ENCODE results near the gene CHN1.

CHN1 gene

DNA sequence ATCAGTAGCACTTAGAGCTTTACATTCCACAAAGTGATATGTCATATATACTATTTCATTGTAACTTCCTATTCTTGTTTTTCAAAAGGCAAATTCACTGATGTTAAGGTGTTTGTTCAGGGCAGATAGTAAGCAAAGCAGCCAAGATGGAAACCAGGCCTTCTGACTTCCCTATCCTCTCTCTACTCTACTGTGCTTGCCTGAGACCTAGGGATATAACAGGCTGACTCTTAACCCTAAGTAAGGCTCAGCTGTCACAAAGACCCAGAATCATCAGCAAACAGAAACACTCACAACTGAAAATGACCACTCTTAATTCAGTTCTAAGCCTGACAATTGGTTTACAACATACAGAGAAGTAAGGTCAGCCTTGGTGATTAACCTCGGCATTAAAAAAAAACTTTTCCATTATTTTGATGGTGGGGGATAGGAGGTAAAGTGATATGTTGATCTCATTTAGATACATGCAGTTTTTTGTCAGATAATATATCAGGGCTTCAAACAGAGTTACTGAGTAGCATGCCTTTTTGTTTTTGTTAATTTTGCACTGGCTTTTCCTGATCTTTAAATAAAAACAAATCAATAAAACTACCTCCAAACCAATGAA lies 145.5 kb downstream of the CHN1 start:
- no peak for DNase-seq

DNA sequence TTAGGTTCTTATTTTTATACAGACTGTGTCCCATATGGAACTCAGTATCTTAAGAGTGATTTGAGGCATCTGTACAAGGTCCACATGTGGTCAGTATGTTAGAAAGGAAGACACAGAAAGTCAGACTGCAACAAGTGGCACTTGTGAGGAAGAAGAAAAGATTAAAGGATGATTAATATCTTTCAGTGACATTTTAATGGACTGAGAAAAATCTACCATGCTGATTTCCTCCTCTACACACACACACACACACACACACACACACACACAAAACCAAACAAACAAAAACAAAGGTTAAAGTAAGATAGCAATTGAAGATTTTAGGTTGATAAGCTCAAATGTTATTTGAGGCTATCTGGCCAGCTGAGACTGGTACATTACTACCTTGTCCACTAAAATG lies 146.4 kb downstream of the CHN1 start:
- DNase-seq = no peak

DNA sequence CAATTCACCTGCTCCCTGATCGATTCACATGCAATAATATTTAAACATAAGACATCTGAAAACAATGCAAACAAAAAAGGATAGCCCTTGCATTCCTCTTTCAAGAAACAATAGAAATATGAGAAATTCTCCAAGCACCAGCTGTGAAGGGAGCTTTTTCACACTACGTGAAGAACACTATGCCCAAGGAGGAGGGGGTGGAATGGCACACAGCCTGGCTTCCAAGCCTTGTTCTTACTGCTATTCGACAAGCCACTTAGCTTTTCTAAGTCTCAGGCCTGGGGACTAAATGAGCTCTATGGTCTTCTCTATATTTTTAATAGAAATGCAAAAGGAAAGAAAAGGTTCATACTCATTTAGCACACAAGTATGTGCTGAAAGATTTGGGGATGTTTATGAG lies 148.7 kb downstream of the CHN1 start:
- DNase-seq = no peak

DNA sequence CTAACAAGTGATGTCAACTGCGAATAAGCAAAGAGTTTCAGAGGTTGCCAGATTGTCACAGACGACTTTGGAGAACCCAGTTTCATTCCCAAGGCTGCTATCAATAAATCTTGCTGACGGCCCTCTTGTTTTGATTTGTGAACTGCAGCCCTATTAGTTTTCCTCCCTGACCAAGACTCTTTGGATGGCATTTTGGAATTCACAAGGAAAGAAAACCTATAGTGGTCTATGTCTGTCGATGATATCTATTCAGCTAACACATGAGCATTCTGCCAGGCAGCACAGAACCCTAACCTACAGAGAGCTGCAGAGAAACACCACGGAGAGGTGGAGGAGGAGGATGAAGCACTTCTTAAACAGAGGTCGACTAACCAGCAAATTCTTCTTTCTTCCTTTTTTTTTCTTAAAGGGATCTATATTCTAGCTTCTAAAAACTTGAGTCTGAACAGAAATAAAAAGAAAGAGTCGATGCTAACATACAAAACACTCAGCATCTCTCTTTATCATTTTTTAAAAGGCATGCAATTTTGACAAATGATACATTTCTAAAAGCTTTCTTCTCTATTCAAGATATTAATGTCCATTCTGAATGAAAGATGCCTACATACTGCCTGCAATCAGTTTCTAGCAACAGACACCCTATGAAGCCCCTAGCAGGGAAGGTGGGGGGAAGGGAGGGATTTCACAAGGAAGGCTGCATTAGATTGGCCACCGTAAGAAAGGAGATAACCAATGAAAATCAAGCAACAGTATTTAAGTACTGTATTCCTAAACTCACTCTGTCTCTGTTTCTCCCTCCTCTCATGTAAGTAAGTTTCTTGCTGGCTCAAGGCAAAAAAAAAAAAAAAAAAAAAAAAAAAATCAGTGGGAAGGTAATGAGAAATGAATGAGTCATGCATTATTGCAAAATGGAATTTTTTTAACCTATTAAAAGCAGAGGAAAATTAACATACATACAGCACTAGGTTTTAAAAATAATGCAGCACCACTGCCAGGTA lies 157.9 kb downstream of the CHN1 start:
- peak; percentile 34 for DNase-seq

DNA sequence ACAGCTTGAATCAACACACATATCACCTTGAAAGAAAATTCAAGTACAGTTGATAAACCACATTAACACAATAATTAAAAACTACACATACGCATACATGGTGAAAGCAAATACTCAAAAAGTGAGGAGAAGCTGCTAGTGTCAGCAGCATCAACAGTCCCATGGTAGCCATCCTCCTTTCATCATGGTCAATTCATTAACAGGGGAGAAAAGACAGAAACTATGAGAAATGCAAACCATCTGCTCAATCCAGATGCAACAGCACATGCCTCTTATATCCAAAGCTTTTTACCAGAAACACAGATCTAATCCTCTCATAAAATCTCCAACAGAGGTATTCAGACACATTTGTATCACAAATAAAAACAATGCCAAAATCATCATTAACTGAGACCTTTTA lies 159.0 kb downstream of the CHN1 start:
- DNase-seq = no peak

DNA sequence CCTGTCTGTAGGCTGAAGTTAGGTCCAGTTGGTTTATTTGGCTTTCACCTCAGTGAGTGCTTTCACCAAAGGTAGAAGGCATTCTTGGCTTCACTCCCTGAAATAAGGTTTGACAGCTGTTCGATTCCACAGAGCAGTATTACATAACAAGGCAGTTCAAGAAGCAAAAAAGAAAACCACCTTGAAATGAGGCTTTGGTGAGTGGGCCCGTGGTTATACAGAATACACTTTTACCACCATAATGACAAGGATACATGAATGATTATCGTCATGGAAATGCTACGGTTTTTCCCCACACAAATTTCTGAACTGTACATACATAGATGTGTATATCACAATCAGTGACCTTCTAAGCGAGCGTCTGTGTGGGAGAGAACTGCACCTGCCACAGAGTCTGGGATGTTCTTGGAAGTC lies 160.9 kb downstream of the CHN1 start:
- no peak for DNase-seq

DNA sequence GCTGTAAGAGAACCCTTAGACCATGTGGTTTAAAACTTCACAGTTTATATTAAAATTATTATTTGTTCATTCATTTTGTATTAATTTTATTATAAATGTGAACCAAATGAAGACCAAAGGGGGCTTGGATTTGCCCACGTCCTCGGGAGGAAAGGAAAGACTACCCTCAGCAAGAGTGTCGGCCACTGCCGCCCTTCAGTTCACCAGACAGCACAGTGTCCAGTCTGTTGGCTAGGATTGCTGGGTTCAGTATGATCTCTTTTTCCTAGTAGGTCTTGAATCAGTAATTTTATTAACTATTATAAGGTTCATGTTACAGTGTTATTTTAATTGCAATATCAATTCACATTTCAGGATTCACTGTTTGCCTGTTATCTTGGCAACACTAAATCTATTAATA lies 162.7 kb downstream of the CHN1 start:
- no peak for DNase-seq

DNA sequence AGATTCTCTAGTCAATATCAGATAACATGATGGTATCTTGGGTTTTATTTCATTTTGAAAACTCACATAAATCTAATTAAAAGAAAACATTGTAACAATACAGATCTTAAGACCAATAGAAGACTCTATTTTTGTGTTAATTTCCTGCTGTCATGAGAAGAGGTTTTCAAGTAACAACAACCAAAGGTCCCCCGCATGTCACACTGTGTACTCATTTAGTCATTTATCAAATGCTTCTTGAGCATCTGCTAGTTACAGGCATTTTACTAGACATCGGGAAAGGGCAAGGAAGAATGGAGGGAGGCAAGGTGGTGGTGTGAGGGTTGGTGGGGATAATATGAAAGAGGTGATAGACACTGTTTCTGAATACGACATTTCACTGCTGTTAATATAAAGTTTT lies 163.2 kb downstream of the CHN1 start:
- DNase-seq = no peak

DNA sequence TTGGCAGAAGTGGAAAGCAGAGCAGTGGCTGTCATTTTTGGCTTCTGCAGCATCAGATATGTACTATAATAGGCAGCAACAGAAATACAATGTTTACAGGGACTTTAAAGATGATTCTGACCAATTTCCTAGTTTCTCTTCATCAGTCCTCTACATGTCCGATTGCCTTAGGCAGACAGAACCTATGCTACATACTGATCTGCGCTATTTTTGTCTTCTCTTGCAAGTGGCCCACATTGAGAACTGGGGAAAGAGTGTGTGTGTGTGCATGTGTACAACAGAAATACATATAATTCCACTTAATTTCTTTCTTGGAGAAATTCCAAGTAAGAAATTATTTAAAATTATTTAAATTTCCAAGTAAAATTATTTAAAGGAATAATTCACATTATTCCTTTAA lies 163.8 kb downstream of the CHN1 start:
- no peak for DNase-seq

DNA sequence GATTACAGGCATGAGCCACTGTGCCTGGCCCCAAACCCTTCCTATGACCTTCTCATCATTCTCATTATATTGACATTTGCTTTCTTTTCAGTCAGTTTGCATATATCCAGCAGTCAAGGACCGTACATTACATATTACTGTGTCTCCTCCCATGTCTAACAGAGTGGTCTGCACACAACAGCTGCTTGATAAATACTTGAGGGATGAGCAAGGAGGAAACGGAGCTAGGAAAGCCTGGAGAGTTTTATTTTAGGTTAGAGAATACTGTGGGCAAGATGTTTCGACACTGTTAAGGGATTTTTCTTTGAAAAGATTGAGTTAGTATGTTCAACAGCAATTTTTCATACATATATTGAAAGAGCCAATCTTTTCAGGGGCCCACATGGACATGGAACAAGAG lies 164.7 kb downstream of the CHN1 start:
- no peak for DNase-seq

DNA sequence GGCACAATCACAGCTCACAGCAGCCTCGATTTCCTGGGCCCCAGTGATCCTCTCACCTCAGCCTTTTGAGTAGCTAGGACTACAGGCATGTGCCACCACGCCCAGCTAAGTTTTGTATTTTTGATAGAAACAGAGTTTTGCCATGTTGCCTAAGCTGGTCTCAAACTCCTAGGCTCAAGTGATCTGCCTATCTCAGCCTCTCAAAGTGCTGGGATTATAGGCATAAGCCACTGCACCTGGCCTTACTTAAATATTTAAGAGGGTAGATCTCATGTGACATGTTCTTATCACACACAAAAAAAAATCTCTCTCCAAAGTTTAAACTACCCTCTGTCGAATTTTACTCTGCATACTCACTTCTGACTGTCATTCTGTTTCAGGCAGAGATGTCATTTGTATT lies 165.5 kb downstream of the CHN1 start:
- no peak for DNase-seq

DNA sequence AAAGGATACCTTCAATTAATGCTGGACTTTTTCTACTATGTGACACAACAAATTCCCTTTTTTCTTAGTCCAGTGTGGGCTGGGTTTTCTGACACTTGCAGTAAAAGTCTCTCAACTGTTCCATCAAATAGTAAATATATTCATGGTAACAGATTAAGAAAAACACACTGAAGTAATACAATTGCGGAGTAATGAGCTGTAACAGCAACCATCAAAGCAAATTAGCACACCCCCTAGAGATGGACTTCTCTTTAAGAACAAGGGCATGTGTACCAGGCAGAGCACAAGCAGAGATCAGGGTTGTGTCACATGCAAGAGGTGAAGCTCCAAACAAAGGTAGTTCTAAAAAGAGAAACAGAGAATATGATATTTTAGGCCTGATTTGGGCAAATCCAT lies 168.2 kb downstream of the CHN1 start:
- DNase-seq = peak; percentile 63

DNA sequence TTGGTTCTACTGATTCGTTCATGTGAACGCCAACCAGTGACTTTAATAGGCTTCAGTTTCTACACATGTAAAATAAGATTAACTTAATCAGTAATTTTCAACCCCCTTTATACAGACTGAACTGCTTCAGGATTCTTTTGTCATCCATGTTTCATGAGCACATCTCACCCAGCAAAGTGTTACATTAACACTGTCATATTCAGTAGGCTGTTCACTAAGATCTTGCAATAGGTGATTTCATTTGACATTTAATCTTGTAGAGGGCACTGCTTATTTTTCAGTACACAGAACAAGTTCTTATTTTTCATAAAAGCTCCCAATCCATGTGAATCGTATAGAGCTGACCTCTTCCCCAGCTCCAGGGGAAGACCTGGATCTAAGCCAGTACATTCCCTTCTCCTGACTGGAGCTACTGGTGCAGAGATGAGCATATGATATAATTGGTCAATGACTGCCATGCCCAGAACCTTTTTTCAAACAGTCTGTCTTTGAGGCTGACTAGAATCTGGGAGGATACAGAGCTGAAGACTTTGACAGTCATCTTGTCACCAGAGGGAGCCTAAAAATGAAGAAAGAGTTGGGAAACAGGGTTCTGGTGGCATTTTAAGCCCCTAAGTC lies 168.7 kb downstream of the CHN1 start:
- DNase-seq = peak; percentile 88

DNA sequence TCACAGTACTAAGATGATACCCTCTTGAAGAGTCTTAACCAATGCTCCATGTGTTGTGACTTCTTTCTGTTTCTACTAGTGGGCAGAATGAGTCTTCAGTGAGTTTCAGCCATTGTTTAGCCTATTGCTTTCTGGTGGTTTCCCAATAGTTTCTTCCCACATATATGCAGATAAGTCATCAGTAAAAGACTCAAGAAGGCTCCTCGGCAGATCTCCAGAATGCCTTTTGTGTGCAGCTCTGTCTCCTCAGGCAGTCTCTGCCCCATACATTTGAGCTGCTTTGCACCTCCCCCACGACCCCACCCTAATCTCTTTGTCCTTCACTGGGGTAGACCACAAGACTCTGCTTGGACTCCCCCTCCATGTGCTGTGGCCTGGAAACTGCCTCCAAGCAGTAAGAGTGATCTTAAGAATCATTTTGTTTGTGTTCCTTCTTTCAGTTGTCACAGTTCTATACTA lies 169.4 kb downstream of the CHN1 start:
- DNase-seq = peak; percentile 38

DNA sequence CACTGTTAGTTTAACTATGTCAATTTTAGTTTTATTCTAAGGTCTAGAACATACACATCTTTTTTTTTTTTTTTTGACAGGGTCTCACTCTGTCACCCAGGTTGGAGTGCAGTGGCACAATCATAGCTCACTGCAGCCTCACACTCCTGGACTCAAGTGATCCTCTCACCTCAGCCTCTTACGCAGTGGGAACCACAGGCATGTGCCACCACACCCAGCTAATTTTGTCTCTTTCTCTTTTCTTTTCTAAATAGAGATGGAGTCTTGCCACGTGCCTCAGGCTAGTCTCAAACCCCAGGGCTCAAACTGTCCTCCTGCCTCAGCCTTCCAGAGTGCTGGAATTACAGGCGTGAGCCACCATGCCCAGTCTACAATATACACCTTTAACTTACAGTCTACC lies 171.4 kb downstream of the CHN1 start:
- DNase-seq = no peak

DNA sequence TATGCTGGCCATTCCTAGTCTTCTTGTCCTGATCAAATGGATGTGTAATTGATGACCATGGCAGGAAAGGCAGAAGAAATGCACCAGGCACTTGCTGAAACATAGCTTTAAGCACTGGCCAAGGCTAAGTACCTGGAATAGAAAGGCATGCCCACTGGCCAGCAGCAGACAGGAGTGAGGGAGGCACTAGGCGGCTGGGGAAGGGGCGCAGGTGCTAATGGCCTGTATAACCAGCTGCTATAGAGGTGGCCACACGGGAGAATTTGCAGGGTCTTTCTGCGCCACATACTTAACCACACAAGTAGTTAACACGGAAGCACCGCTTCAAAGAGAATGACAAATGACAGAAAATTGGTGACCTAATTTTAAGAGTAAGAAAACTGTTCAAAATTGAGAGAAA lies 174.6 kb downstream of the CHN1 start:
- no peak for DNase-seq

DNA sequence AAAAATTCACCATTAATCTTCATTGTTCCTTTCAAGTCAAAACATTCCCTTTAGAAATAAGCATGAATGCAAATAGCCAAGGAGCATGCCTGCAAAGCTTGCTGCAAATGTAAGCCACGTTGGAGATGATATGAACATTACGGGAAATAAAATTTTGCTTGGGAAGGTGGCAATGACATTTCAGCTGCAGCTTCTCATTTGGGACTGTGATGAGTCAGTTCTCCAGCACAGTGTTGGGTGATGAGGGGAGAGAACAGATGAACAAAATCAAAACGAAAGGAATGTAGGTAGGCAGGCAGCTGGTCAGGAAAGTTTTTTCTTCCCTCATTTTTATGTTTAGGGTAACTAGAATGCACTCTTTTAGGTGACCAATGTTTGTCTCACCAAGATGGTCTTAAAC lies 175.6 kb downstream of the CHN1 start:
- no peak for DNase-seq

DNA sequence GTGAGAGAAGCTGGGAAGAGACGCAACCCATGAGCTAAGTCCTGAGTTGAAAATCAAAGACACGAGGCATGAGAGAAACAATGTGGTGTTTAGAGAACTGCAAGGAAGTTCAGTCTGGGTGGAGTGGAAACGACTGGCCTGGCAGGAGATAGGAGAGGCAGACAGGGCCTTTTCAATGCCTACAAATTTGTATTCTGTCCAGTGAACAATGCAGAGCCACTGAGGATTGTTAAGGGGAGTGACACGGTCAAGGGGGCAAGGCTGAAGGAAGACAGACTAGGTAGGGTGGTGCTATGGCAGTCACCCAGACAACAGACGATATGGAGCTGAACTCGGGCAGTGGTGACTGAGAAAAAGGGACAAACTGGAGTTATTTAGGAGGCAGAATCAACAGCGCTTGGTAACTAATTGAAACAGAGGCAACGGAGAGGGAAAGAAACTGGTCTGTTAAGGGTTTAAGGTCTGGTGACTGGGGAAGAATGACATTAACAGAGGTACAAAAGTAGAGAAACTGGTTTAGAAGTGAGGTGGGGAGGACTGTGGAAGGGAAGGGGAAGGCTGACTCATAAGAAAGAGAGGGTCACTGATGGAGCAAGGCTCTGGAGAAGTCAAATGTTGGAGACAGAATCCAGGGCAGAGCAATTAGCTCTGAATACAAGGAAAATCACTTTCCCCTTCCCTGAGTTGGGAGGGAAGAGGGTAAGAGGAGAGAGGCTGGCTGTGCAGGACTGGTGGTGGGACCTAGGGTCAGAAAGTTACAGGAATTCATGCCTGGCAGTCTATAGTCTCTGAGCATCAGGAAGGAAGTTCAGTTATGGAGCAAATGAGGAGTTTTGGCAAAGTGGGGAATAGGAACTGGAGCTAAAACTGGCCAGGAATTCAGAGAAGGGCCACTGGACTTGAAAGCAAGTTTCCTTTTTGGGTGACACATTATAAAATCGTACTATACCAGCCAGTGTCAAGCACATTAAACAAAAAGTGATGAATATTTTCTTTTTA lies 177.5 kb downstream of the CHN1 start:
- no peak for DNase-seq

DNA sequence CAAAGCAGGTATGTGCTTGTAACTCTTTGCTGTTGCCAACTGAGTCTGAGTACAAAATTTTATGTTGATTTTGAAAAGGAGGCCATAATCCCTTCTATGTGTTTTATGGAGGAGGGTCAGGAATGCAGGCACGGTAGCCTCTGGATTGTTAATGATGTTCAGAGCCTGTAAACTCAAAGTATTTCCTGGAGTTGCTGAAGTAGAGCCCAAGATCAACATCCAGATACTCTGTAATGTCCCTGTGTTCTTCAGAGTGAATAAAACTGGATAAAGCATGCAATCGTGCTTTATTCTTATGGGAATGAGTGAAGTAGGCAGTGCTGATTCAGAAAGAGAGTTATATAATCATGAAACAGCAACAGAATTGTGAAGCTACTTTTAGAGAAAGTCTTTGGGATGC lies 179.1 kb downstream of the CHN1 start:
- DNase-seq = no peak

DNA sequence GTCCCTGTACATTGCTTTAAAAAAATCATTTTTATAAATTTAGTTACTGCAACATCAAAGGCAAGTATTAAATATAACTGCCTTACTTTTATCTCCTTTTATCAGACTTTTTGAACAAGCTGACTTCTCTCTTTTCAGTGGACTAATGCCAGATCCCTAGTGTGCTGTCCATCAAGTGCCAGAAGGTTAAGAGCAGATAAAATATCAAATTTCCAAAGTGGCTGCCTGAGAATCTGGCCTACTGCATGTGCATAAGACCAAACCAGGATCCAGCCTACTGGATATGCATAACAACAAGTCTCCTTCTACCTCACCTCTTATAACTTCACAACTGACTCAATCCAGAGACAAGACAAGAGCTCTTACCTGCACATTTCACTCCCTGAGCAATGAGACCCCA lies 181.1 kb downstream of the CHN1 start:
- DNase-seq = no peak

DNA sequence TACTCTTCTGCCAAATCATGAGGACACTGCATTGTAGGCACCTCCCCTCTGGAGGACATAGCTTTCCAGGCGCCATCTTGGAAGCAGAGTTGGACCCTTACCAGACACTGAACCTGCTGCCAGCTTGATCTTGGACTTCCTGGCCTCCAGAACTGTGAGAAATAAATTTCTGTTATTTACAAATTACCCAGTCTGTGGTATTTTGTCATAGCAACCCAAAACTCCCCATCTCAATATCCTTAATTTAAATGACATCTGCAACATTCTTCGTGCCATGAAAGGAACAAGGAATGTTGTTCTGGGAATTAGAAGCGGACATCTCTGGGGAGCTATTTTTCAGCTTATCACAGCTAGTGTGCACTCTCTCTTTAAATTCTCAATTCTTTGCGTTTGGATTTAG lies 183.6 kb downstream of the CHN1 start:
- DNase-seq = no peak

DNA sequence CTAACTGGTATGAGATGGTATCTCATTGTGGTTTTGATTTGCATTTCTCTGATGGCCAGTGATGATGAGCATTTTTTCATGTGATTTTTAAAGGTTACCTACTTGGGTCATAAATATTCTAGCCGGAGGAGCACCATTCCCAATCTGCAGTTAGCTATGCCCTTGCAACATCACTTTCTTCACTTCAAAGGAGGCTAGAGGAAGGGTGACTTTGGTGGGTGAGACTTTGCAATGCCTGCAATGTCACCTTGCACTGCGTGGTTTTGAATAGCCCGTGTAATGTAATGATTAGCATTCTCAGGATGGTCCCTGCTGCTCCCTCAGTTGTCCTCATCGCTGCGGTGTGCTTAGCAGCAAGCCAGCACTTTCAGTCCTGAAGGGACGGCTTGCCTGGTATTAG lies 184.8 kb downstream of the CHN1 start:
- DNase-seq = no peak

DNA sequence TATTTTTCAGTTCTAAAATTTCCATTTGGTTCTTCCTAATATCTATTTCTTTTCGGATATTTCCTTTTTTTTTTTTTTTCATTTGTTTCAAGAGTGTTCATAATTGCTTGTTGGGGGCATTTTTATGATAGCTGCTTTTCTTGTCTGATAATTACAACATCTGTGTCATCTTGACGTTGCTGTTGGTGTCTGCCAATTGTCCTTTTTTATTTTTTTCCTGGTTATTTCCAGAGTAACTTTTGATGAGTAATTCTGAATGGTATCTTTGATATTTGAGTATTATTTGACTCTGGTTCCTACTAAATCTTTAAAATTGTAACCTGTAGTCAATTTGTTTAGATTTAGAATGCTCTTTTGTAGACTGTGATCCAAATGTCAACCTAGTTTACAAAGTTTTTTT lies 189.7 kb downstream of the CHN1 start:
- DNase-seq = no peak
